HCT116 (cell line): ENCODE results near the gene CD300LB. TPM values are rescaled to one million over a fixed set of nuclear protein-coding genes. Genes with fewer than 3 reads are reported as not detected.

Experiments used
- ATAC-seq: fragments of 200-7000 bp; cut with Tn5 transposase; 2 replicates; pipeline ENCODE4 v1.9.1; 2020; ENCODE audit warnings: mild to moderate bottlenecking, moderate library complexity
- BruUV-seq: library from RNA; stranded (reverse); fragments of 400-500 nt; replicated peaks from 2 replicates; lab custom pipeline; 2021; lab: Mats Ljungman, UMichigan
- CTCF ChIA-PET: fragments of 300-600 bp; sonication (Branson Sonifier 250); formaldehyde crosslinking; loops from one replicate; lab custom pipeline; 2021; ENCODE audit warnings: antibody characterized with exemption; lab: Charles Lee
- POLR2A ChIA-PET: fragments of 300-600, 350-600 bp; sonication (Branson Sonifier 250); formaldehyde crosslinking; loops from one replicate; lab custom pipeline; 2021; ENCODE audit warnings: antibody characterized with exemption; lab: Charles Lee
- RAD21 ChIA-PET, 2 experiments: fragments of 300-600 bp; sonication (Branson Sonifier 250); formaldehyde crosslinking; loops; one replicate each; lab custom pipeline; 2023; ENCODE audit warnings: low total read pairs in 2 of 2; ENCODE audit not compliant: uncharacterized antibody in 2 of 2, unreplicated experiment in 2 of 2, low non-redundant PET in 1 of 2; lab: Charles Lee
- DNase-seq: peaks from one replicate; pipeline ENCODE4 v3.0.0-alpha.2; 2010; ENCODE audit warnings: low read depth, low spot score
- H2AFZ ChIP-seq: fragments of 200-600 bp; shearing (Covaris generic), sonication (generic); 2 replicates; pipeline ENCODE4 v1.6.1; 2017; ENCODE audit warnings: low read depth, mixed run types, mixed read lengths, antibody characterized with exemption, low read length; ENCODE audit not compliant: poor library complexity, severe bottlenecking
- H3K27ac ChIP-seq: 2 replicates; pipeline ENCODE4 v1.5.1; 2012; ENCODE audit warnings: low read depth, low read length
- H3K27me3 ChIP-seq: fragments of 200-600 bp; sonication (generic); 2 replicates; pipeline ENCODE4 v1.6.1; 2016; ENCODE audit warnings: mixed run types, low read length, mixed read lengths; ENCODE audit not compliant: insufficient read depth
- H3K36me3 ChIP-seq, 2 experiments: fragments of 200-500 bp in 1 of 2; fragments of 200-600 bp in 1 of 2; sonication (Bioruptor generic) in 1 of 2; sonication (generic) in 1 of 2; 2 replicates each; pipeline versions ENCODE4 v1.5.1 to v1.6.1; 2014 to 2016; ENCODE audit warnings: low read length in 2 of 2, inconsistent platforms in 1 of 2, mixed read lengths in 1 of 2, mixed run types in 1 of 2; ENCODE audit not compliant: insufficient read depth in 2 of 2, control insufficient read depth in 1 of 2
- H3K4me1 ChIP-seq, 2 experiments: fragments of 200-600 bp in 1 of 2; sonication (generic) in 1 of 2; 2 replicates each; pipeline versions ENCODE4 v1.5.1 to v1.6.1; 2012 to 2017; ENCODE audit warnings: low read length in 2 of 2, inconsistent platforms in 1 of 2, mild to moderate bottlenecking in 1 of 2, mixed read lengths in 1 of 2, mixed run types in 1 of 2, moderate library complexity in 1 of 2; ENCODE audit not compliant: insufficient read depth in 2 of 2, control insufficient read depth in 1 of 2
- H3K4me2 ChIP-seq: fragments of 200-600 bp; sonication (generic); 2 replicates; pipeline ENCODE4 v1.6.1; 2017; ENCODE audit warnings: mixed run types, low read length, mixed read lengths
- H3K4me3 ChIP-seq, 2 experiments: fragments of 200-600 bp in 1 of 2; sonication (generic) in 1 of 2; replicated peaks in 1 of 2; 2 replicates each; pipeline ENCODE4 v1.5.1; 2011 to 2016; ENCODE audit warnings: low read length in 2 of 2, control low read depth in 1 of 2, low read depth in 1 of 2, mild to moderate bottlenecking in 1 of 2, mixed read lengths in 1 of 2, mixed run types in 1 of 2
- H3K79me2 ChIP-seq: fragments of 200-600 bp; sonication (generic); 2 replicates; pipeline ENCODE4 v1.6.1; 2017; ENCODE audit warnings: mild to moderate bottlenecking, mixed run types, low read length, moderate library complexity, mixed read lengths; ENCODE audit not compliant: insufficient read depth
- H3K9ac ChIP-seq: fragments of 200-600 bp; sonication (generic); 2 replicates; pipeline ENCODE4 v1.6.1; 2016; ENCODE audit warnings: low read length, mixed read lengths
- H3K9me2 ChIP-seq: fragments of 200-600 bp; sonication (generic), shearing (Covaris generic); 2 replicates; pipeline ENCODE4 v1.6.1; 2017; ENCODE audit warnings: mixed run types, mild to moderate bottlenecking, moderate library complexity; ENCODE audit not compliant: insufficient read depth
- H3K9me3 ChIP-seq, 2 experiments: fragments of 200-500 bp in 1 of 2; fragments of 200-600 bp in 1 of 2; sonication (Bioruptor generic) in 1 of 2; sonication (generic) in 1 of 2; 2 replicates each; pipeline ENCODE4 v1.6.1; 2014 to 2017; ENCODE audit warnings: low read length in 2 of 2, mixed read lengths in 2 of 2, inconsistent platforms in 1 of 2, low read depth in 1 of 2, mild to moderate bottlenecking in 1 of 2, mixed run types in 1 of 2, moderate library complexity in 1 of 2; ENCODE audit not compliant: control insufficient read depth in 1 of 2, insufficient read depth in 1 of 2
- H4K20me1 ChIP-seq: fragments of 200-600 bp; sonication (generic), shearing (Covaris generic); 2 replicates; pipeline ENCODE4 v1.6.1; 2017; ENCODE audit warnings: mixed run types, mild to moderate bottlenecking, moderate library complexity; ENCODE audit not compliant: insufficient read depth
- ATF3 ChIP-seq: IDR thresholded peaks from 2 replicates; pipeline ENCODE4 v1.6.1; 2012
- CEBPB ChIP-seq: IDR thresholded peaks from 2 replicates; pipeline ENCODE4 v1.6.1; 2012; ENCODE audit warnings: low read depth
- CTCF ChIP-seq, 3 experiments: fragments of 200-600 bp in 1 of 3; sonication (generic) in 1 of 3; IDR thresholded peaks in 2 of 3; conservative IDR thresholded peaks in 1 of 3; 2 replicates each; pipeline ENCODE4 v1.5.1; 2012 to 2017; ENCODE audit warnings: low read depth in 2 of 3, low read length in 2 of 3, antibody characterized with exemption in 1 of 3, borderline replicate concordance in 1 of 3, control low read depth in 1 of 3, mild to moderate bottlenecking in 1 of 3, mixed read lengths in 1 of 3, mixed run types in 1 of 3, moderate library complexity in 1 of 3; ENCODE audit not compliant: insufficient read depth in 1 of 3
- EGR1 ChIP-seq: IDR thresholded peaks from 2 replicates; pipeline ENCODE4 v1.6.1; 2012; ENCODE audit warnings: low read depth
- EZH2 ChIP-seq: fragments of 200-600 bp; sonication (generic); IDR thresholded peaks from 2 replicates; pipeline ENCODE4 v1.6.1; 2017; ENCODE audit warnings: antibody characterized with exemption, mixed run types
- EZH2phosphoT487 ChIP-seq: fragments of 200-600 bp; IDR thresholded peaks from 2 replicates; pipeline ENCODE4 v1.6.1; 2018; ENCODE audit warnings: antibody characterized with exemption, borderline replicate concordance
- POLR2A ChIP-seq: IDR thresholded peaks from 2 replicates; pipeline ENCODE4 v1.7.0; 2011; ENCODE audit warnings: borderline replicate concordance; ENCODE audit not compliant: insufficient read depth, insufficient read length; ENCODE audit errors: extremely low read depth
- RAD21 ChIP-seq: IDR thresholded peaks from 2 replicates; pipeline ENCODE4 v1.6.1; 2012; ENCODE audit warnings: low read depth, mild to moderate bottlenecking
- SP1 ChIP-seq: IDR thresholded peaks from 2 replicates; pipeline ENCODE4 v1.6.1; 2012; ENCODE audit warnings: low read depth
- SRF ChIP-seq: IDR thresholded peaks from 2 replicates; pipeline ENCODE4 v1.6.1; 2012; ENCODE audit warnings: low read depth
- TCF7L2 ChIP-seq: IDR thresholded peaks from 2 replicates; pipeline ENCODE4 v1.7.0; 2011; ENCODE audit warnings: borderline replicate concordance, inconsistent platforms; ENCODE audit not compliant: insufficient read depth, insufficient read length; ENCODE audit errors: extremely low read depth
- YY1 ChIP-seq: IDR thresholded peaks from 2 replicates; pipeline ENCODE4 v1.6.1; 2011; ENCODE audit warnings: low read length, low read depth, moderate library complexity, mild to moderate bottlenecking; ENCODE audit not compliant: insufficient replicate concordance; ENCODE audit errors: extremely low read depth
- intact Hi-C: fragments of 100-400 bp; cut with micrococcal nuclease; formaldehyde crosslinking; loops from 2 replicates; pipeline ENCODE4 v1.10.0; 2022
- total RNA-seq: library from RNA; stranded (reverse); gene quantifications from one replicate; pipeline ENCODE4 v1.2.1, GENCODE V29; 2021; ENCODE audit not compliant: unreplicated experiment

CD300LB gene
- total RNA-seq, 1 experiment from 2014 or later, result not detected

GRCh38 chr17:74526681-74527080 lies 4.6 kb downstream of the CD300LB start:
- no peaks in the 10 kb centered on the region for H3K9me2 ChIP-seq
- H2AFZ ChIP-seq, result no peak overlapping the region
- no peaks in the 10 kb centered on the region for H3K9me3 ChIP-seq
- no peaks in the 10 kb centered on the region for H4K20me1 ChIP-seq
- ChIA-PET CTCF (interaction anchor here (0.6 to 1.4 kb wide), 3 partner anchors 39 to 159 kb away, joined by 3 read pairs; no protein-coding TSS in a partner anchor), POLR2A (no interaction called here), RAD21 (no interaction called here)
- H3K27me3 ChIP-seq, result peaks cover 79% of the 10 kb centered on the region
- H3K79me2 ChIP-seq, result no peaks in the 10 kb centered on the region
- ATAC-seq, result no peak
- no peaks in the 10 kb centered on the region for H3K4me1 ChIP-seq
- H3K4me2 ChIP-seq, result no peak overlapping the region
- H3K9ac ChIP-seq, result no peak overlapping the region
- DNase-seq, result no peak
- no peak overlapping the region for H3K27ac ChIP-seq
- no peak for TF ChIP-seq CTCF (IDR thresholded peaks at IDR 0.05 in 2 of 3, conservative IDR thresholded peaks at IDR 0.05 in 1 of 3; ENCODE audit: borderline replicate concordance in 1 of 3, insufficient read depth in 1 of 3, low read depth in 2 of 3, low read length in 2 of 3)
- TF ChIP-seq CEBPB, result no peak
- TF ChIP-seq SP1, result no peak
- TF ChIP-seq SRF, result no peak
- TF ChIP-seq YY1, result no peak
- TF ChIP-seq ATF3, result no peak
- TF ChIP-seq TCF7L2, result no peak
- TF ChIP-seq RAD21, result no peak
- no peak for TF ChIP-seq EZH2
- no peak for TF ChIP-seq EZH2phosphoT487
- no peak for TF ChIP-seq POLR2A
- no peak for TF ChIP-seq EGR1
- intact Hi-C loops, result no loop called here
- no TSS peak for BruUV-seq
- H3K4me3 ChIP-seq, result no peak overlapping the region
- H3K36me3 ChIP-seq, result no peaks in the 10 kb centered on the region
